ENCODE results near the gene KIF1A. TPM values are rescaled to one million over a fixed set of nuclear protein-coding genes. Genes with fewer than 3 reads are reported as not detected.

KIF1A gene
- polyA plus RNA-seq, 1 experiment = not detected

DNA sequence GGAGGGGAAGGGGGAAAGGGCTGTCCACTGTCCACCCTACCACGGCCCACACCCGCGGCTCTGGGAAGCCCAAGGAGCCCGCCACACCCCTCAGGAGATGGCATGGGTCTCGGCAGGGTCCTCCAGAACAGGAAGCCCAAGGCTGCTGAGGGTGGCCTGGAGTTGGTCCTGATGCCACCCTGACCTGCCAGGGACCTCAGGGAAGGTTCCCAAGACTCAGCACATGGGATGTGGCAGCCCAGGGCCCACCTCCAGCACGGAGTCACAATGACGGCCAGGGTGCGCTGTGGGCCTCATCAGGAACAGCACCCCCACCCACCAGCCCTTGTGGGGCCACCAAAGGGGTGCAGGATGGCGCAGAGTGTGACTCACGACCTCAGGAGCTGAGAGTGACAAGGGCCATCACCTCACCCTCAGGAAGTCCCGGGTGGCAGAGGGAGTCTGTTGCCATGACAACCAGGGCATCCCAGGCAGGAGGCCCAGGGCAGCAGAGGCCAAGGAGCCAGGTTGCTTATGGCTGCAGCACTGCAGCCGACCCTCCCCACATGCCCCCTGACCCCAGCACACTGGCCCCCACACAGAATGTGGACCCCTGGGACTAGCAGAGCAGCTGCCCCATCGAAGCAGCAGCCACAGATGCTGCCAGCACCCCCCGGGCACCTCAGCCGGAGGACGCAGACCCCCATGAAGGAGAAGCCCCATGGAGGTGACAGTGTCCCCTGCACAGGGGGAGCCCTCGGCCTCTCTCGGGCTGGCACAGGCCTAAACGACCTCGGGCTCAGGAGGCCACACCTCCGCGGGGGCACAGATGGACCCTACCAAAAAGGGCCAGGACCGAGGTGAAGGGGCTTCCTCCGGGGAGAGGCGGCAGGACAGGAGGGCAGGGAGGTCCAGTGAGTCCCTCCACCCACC, 34.3 kb downstream of the KIF1A start:
- DNase-seq (ENCODE audit: low read depth, low spot score) = no peak
- POLR2A ChIA-PET = interaction anchor here (1.1 kb wide), 1 partner anchor 597 kb away, joined by 4 read pairs; no protein-coding TSS in a partner anchor
- Histone ChIP-seq H3K4me3 (ENCODE audit: low read depth, low read length) (no peak overlapping the region), H3K9me3 (ENCODE audit: control insufficient read depth, insufficient read depth, low read length) (peaks cover 47% of the 10 kb centered on the region), H3K27me3 (ENCODE audit: control insufficient read depth, insufficient read depth, low read length) (peaks cover 3% of the 10 kb centered on the region), H3K27ac (ENCODE audit: low read depth, low read length) (no peak overlapping the region)
- TF ChIP-seq, protein P1, sequence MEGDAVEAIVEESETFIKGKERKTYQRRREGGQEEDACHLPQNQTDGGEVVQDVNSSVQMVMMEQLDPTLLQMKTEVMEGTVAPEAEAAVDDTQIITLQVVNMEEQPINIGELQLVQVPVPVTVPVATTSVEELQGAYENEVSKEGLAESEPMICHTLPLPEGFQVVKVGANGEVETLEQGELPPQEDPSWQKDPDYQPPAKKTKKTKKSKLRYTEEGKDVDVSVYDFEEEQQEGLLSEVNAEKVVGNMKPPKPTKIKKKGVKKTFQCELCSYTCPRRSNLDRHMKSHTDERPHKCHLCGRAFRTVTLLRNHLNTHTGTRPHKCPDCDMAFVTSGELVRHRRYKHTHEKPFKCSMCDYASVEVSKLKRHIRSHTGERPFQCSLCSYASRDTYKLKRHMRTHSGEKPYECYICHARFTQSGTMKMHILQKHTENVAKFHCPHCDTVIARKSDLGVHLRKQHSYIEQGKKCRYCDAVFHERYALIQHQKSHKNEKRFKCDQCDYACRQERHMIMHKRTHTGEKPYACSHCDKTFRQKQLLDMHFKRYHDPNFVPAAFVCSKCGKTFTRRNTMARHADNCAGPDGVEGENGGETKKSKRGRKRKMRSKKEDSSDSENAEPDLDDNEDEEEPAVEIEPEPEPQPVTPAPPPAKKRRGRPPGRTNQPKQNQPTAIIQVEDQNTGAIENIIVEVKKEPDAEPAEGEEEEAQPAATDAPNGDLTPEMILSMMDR (IDR thresholded peaks at IDR 0.05; ENCODE audit: low read depth, low read length) = no peak
- CTCF ChIA-PET = no interaction called here

DNA sequence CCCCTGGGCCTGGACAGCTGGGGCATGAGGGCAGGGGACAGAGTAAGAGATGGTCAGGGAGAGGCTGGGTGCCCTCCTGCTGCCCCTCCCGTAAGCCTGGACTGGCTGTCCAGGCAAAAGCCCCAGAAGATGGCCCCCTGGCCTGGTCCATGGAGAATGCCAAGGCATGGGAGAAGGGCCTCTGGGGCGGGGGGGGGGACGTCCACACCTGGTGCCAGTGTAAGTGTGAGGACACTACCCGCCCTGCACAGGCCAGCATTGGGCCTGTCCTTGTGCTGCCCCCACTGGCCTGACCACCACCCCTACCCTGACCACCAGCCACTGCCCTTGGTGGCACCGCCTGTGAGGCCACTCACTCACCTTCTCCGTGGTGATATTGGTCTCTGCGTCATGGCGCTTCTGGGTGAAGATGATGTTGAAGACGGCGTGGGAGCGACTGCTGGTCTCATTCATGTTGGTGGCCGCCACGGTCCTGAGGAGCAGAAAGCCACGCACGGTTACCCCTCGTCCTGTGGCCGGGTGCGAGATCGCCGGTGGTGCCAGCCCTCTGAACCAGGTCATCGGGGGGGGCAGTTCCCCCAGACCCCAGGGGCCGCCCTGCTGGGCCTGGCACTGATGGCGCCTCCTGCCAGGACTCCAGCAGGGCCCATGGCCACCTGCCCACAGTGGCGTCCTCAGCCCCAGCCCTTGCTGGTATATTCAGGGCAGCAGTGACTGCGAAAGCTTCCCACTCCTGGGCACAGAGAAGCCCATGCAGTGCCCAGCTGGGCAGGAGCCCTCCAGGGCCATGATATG, 35.2 kb downstream of the KIF1A start:
- Histone ChIP-seq H3K27me3 (ENCODE audit: control insufficient read depth, insufficient read depth, low read length) (no peaks in the 10 kb centered on the region), H3K4me3 (ENCODE audit: low read depth, low read length) (no peak overlapping the region), H3K9me3 (ENCODE audit: control insufficient read depth, insufficient read depth, low read length) (peaks cover 54% of the 10 kb centered on the region), H3K27ac (ENCODE audit: low read depth, low read length) (no peak overlapping the region)
- TF ChIP-seq, protein P1 (IDR thresholded peaks at IDR 0.05; ENCODE audit: low read depth, low read length) = no peak
- ChIA-PET CTCF (no interaction called here), POLR2A (interaction anchor here (1.1 kb wide), 1 partner anchor 596 kb away, joined by 4 read pairs; no protein-coding TSS in a partner anchor)
- no peak for DNase-seq (ENCODE audit: low read depth, low spot score)

- TF ChIP-seq, protein P1 (IDR thresholded peaks at IDR 0.05; ENCODE audit: low read depth, low read length) = no peak
- POLR2A ChIA-PET = no interaction called here
- peaks cover 57% of the 10 kb centered on the region for H3K9me3 ChIP-seq (ENCODE audit: control insufficient read depth, insufficient read depth, low read length)
These were observed 36.0 kb downstream of the KIF1A start for GRCh38 chr2:240783819-240784621.

DNA sequence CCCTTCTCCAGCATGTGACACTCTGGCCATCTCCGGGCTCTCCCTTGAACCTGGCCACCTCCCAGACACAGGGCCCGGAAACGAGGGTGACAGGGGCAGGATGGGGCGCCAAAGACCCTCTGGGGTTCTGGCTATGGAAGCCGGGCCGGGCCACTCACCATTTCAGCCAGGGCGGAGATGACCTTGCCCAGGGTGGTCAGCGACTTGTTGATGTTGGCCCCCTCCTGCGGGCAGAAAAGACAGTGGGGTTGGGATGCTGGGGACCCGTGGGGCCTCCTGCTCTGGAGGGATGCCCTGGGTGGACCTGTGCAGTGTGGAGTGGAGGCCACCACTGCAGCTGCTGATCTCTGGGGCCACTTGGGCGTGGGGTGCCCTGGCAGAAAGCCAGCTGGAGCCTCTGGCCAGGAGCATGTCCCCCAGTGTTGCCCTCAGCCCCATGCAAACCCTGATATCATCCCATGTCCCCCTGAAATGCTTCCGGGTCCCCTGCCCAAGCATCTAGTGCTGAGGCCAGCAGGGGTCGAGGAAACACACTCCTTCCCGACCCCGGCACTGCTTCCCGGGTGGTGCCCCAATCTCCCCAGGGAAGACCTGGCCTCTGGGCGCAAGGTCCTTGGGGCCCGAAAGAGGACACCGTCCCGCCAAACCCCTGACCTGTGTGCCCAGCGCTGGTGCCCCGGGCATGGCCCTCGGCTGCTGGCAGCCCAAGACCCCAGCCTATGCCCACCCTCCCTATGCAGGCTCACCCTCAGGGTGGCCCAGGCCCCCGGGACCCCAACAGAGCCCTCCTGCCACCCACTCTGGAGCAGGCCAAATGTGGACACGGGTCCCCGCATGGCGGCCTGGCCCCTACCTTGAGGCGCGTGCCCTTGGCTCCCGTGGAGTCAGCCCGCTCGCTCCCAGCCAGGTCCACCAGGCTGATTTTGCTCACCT, 36.9 kb downstream of the KIF1A start:
- POLR2A ChIA-PET = no interaction called here
- H3K27ac ChIP-seq (ENCODE audit: low read depth, low read length) = no peak overlapping the region
- H3K9me3 ChIP-seq (ENCODE audit: control insufficient read depth, insufficient read depth, low read length) = peaks cover 57% of the 10 kb centered on the region
- CTCF ChIA-PET = no interaction called here
- no peak overlapping the region for H3K4me3 ChIP-seq (ENCODE audit: low read depth, low read length)
- H3K27me3 ChIP-seq (ENCODE audit: control insufficient read depth, insufficient read depth, low read length) = no peaks in the 10 kb centered on the region
- TF ChIP-seq, protein P1 (IDR thresholded peaks at IDR 0.05; ENCODE audit: low read depth, low read length) = no peak
- DNase-seq (ENCODE audit: low read depth, low spot score) = no peak

More at GRCh38 chr2:240783819-240784621, 36.0 kb downstream of the KIF1A start:
- CTCF ChIA-PET = no interaction called here
- no peak overlapping the region for H3K4me3 ChIP-seq (ENCODE audit: low read depth, low read length)
- no peaks in the 10 kb centered on the region for H3K27me3 ChIP-seq (ENCODE audit: control insufficient read depth, insufficient read depth, low read length)
- no peak for DNase-seq (ENCODE audit: low read depth, low spot score)
- H3K27ac ChIP-seq (ENCODE audit: low read depth, low read length) = no peak overlapping the region

Measured in AG04450 (cell line).